ENCODE data around the gene SMIM7.
A peak's percentile ranks its signal among the peaks of the same experiment; 100 is the strongest.
"Not testable (repeated sequence)": the region's sequence is repeated elsewhere in the genome, so short reads cannot be mapped to it uniquely, and the experiment has no call there.

The SMIM7 gene

DNA sequence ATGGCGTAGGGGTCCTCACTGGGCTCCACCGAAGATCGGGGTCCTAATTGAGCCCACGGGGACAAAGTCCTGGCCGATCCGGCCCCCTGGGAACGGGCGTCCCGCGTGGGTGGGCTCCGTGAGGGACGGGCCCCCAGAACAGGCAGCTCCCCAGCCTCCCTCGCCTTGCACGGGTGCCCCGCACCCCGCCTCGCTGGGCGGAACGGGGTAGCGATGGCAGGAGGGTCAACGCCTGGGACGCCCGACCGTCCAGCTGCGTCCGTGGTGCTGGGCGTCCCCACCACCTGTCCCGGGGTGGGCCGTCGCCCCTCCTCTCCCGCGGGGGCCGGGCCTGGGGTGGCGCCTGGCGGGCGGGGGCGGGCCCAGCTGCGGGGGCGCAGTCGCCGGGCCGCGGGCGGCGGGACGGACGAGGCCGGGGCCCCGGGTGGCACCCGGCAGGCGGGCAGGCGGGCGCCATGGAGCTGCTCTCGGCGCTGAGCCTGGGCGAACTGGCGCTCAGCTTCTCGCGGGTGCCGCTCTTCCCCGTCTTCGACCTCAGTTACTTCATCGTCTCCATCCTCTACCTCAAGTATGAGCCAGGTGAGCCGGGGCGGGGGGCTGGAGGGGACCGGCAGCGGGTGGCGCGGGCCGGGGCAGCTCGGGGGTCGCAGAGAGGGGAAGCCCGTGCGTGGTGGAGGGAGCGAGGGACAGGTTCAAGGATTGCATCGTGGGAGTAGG lies 977 bp upstream of the SMIM7 start, which contains the start of gene TMEM38A:
Gene TMEM38A (plus strand): TSS at position 377 of the 717 bp plus-strand sequence. CDS start 79 bp downstream, at position 456.
- peak; percentile 29 for DNase-seq
- in situ Hi-C loops (cut with HindIII; ENCODE audit: low pct_ligation_motif_present, low pct_unique_long_range_greater_than_20kb, low sequenced_read_pairs): no loop called here

DNA sequence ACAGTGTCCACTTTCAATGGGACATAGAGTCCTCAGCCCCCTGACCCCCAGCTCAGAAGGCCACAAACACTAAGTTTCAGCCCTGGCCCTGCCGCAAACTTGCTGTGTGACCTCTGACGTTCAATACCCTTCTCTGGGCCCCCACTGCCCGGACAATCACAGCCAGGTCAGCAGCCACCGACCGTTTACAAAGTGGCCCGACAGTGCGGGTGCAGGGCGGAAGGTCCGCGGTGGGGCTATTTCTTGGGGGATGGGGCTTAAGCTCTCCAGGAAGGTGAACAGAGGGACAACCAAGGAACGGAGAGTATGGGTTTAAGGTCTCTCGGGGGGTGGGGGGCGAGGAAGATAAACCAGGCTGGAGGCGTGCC lies 496 bp downstream of the SMIM7 start:
- no peak for DNase-seq
- in situ Hi-C loops (cut with HindIII; ENCODE audit: low pct_ligation_motif_present, low pct_unique_long_range_greater_than_20kb, low sequenced_read_pairs): no loop called here

DNA sequence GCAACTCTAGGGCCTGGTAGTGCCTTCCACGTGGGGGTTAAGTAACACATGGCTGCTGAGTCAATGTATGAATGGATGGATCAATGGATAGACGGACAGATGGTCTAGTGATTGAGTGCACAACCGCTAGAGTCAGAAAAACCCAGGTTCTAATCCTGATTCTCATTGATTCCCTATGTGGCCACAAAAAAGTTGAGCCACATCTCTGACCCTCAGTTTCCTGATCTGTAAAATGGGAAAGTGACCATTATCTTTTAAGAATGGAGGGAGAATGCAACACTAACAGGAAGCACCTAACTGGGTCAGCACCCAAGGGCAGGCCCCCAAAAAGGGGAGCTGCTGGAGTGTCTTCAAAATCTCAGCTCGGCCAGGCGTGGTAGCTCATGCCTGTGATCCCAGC lies 2.6 kb downstream of the SMIM7 start:
- in situ Hi-C loops (cut with HindIII; ENCODE audit: low pct_ligation_motif_present, low pct_unique_long_range_greater_than_20kb, low sequenced_read_pairs): no loop called here
- no peak for DNase-seq

DNA sequence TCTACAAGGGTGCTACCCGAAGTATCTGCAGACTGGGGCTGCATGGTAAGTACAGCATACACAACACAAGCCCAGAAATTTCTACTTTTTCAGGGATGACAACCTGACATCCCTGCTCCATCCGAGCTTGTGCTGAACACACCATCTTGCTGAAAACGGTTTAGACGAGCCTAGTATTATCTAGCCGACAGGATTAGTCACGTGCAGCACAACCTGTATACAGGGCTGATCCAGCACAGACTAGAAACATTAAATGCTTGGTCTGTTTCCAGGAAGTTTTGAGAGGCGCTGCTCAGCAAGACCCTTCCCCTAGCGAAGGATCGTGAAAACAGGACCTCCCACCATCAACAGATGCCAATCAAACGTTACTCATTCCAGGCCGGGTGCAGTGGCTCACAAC lies 4.2 kb downstream of the SMIM7 start:
- in situ Hi-C loops (cut with HindIII; ENCODE audit: low pct_ligation_motif_present, low pct_unique_long_range_greater_than_20kb, low sequenced_read_pairs): no loop called here
- no peak for DNase-seq

DNA sequence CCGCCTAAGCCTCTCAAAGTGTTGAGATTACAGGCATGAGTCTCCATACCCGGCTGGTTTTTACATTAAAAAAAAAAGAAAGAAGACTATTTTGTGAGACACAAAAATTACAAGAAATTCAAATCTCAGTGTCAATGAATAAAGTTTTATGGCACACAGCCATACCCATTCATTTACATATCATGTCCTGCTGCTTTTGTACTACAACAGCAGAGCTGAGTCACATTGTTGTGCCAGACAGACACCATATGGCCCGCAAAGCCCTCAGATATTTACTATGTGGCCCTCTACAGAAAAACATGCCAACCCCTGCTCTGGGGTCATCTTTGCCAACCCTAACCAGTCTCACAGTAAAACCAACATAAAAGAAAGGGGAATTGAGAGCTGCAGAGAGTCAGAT lies 5.3 kb downstream of the SMIM7 start:
- DNase-seq: no peak
- in situ Hi-C loops (cut with HindIII; ENCODE audit: low pct_ligation_motif_present, low pct_unique_long_range_greater_than_20kb, low sequenced_read_pairs): no loop called here

DNA sequence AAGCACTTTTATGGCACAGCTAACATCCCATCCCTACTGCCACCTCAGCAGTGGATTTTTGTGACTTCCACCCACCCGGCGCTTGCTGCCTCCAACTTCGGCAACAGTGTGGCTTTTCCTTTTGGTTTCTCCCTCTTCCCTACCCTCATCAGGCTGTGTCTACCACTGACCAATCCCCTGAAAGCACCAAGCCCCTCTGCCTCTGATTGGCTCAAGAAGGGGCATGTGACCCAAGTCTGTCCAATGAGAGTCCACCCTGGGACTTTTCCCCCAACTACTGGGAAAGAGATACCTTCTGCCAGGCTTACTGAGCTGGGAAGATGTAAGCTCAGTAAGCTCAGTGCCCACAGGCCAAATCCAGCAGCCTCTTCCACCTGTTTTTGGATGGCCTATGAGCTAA lies 5.8 kb downstream of the SMIM7 start:
- DNase-seq: peak; percentile 2
- in situ Hi-C loops (cut with HindIII; ENCODE audit: low pct_ligation_motif_present, low pct_unique_long_range_greater_than_20kb, low sequenced_read_pairs): no loop called here

DNA sequence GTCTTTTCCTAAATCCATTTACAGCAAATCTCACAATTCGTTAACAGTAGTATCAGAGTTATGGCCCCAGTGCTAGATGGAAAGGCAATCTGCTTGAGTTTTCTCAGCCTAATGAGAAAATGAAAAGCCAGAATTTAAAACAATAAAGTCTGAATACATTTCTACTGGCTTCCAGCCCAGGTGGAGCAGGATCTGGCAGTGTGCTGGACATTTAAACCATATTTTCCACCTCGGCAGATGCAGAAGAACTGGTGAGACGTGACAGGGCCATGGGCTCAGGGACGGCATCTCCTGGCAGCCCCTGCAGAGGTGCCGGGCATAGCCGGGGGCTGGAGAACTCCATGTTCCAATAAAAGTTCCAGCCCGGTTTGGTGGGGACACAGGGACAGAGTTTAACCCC lies 7.1 kb downstream of the SMIM7 start:
- in situ Hi-C loops (cut with HindIII; ENCODE audit: low pct_ligation_motif_present, low pct_unique_long_range_greater_than_20kb, low sequenced_read_pairs): no loop called here
- DNase-seq: no peak

DNA sequence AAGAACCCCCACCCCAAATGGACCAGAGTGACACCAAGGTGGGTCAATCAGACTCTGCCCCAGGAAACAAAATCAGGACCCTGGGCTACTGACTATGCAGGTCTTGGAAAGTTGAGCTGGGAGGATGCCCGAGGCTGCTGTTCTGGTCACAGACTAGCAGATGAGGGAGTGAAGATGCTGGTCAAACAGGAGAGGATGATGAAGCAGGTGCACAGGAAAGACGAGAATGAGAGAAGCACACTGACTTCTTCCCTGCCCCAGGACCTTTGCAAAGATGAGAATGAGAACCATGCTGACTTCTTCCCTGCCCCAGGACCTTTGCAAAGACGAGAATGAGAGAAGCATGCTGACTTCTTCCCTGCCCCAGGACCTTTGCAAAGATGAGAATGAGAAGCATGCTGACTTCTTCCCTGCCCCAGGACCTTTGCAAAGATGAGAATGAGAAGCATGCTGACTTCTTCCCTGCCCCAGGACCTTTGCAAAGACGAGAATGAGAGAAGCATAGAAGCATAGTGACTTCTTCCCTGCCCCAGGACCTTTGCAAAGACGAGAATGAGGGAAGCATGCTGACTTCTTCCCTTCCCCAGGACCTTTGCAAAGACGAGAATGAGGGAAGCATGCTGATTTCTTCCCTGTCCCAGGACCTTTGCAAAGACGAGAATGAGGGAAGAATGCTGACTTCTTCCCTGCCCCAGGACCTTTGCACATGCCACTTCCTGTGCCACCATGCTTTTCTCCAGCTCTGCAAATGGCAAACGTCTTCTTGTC lies 8.3 kb downstream of the SMIM7 start:
- DNase-seq; in situ Hi-C loops (cut with HindIII; ENCODE audit: low pct_ligation_motif_present, low pct_unique_long_range_greater_than_20kb, low sequenced_read_pairs): not testable (repeated sequence)

DNA sequence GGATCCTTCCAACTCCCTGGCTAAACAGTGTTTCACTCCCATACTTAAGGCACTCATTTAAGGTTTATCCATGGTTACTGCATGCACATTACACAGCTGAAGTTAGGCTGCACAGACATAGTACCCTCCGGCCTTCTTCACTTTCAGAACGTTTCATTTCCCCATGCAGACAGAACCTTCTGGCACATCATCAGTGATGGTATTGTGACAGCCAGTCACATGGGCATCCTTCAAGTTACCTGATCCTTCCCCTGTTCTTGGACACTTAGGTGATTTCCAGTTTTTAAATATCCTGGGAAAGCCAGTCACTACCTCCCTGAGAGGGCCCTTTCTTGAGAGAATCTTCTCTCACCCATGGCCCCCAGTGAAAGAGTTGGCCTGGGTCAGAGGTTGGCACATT lies 9.1 kb downstream of the SMIM7 start:
- no peak for DNase-seq
- in situ Hi-C loops (cut with HindIII; ENCODE audit: low pct_ligation_motif_present, low pct_unique_long_range_greater_than_20kb, low sequenced_read_pairs): no loop called here

DNA sequence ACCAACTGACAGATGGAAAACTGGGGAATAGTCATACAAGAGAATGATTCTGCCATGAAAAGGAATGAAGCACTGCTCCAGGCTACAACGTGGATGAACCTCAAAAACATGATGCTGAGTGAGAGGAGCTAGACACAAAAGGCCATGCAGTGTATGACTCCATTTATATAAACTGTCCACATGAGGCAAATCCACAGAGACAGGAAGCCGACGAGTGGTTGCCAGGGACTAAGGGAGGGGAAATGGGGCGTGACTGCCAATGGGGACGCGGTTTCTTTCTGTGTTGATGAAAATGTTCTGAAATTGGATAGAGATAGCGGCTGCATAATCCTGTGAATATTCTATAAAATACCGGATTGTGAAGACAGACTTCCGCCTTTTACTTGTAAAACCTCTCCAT lies 10.2 kb downstream of the SMIM7 start:
- in situ Hi-C loops (cut with HindIII; ENCODE audit: low pct_ligation_motif_present, low pct_unique_long_range_greater_than_20kb, low sequenced_read_pairs): no loop called here
- DNase-seq: no peak

DNA sequence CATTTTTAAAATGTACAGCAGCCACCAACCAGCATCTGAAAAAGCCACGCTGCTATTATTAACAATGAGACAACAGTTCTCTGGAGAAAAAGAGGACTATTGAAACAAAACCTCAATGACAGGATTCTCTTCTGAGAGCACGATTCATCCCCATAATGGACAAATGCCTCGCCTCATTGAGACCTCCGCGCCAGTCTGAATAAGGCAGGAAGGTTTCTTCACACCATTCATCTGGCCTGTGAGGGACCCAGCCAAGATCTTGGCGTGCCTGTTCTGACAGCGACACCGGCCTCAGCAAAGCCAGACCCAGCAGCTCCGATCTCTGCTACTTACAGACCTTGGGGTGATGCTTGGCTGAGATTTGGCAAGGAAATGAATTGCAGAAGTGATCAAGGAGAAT lies 14.8 kb downstream of the SMIM7 start:
- in situ Hi-C loops (cut with HindIII; ENCODE audit: low pct_ligation_motif_present, low pct_unique_long_range_greater_than_20kb, low sequenced_read_pairs): no loop called here

DNA sequence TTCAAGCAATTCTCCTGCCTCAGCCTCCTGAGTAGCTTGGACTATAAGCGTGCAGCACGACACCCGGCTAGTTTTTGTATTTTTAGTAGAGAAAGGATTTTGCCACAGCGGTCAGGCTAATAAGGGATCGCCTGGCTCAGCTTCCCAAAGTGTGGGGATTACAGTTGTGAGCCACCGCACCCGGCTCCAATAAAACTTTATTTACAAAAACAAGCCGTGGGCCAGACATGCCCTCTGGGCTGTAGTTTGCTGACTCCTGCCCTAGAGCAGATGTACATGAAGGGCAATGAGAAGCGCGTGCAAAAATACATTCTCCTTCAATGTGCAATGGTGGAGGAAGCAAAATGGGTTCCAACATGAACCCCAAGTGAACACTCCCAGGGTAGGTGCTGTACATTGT lies 18.2 kb downstream of the SMIM7 start:
- in situ Hi-C loops (cut with HindIII; ENCODE audit: low pct_ligation_motif_present, low pct_unique_long_range_greater_than_20kb, low sequenced_read_pairs): no loop called here

More for the DNA sequence above, 14.8 kb downstream of the SMIM7 start:
- no peak for DNase-seq

DNA sequence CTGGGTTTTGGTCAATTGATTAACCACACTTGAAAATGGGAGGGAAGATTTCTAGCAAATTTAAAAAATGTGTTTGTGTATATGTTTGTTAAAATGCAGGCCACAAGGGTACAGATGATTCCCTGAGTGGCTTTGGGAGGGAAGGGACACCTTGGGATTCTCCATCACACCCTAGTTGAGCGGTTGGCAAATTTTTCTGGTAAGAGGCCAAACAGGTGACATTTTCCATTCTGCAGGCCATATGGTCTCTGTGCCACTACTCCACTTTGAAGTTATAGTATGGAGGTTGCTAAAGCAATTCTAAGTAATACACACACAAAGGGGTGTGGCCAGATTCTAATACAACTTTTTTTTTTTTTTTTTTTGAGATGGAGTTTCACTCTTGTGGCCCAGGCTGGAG lies 19.0 kb downstream of the SMIM7 start:
- in situ Hi-C loops (cut with HindIII; ENCODE audit: low pct_ligation_motif_present, low pct_unique_long_range_greater_than_20kb, low sequenced_read_pairs): no loop called here
- DNase-seq: no peak

More for the DNA sequence above, 18.2 kb downstream of the SMIM7 start:
- DNase-seq: no peak

DNA sequence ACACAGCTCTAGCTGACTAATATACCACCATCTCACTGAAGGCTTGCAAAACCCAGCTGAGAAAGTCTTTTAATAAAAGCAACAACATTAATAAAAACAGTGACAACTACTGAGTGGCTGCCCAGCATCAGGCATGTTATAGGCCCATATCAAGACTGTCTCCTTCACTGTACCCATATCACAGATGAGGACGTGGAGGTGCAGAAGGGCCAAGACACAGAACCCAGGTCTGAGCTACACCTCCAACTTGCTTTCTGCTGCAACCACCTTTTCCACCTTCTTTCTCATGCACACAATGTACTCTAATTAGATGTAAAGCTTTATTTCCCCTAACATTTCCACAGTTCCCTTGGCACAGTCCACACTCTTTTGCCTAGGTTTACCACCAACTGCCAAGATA lies 21.3 kb downstream of the SMIM7 start:
- in situ Hi-C loops (cut with HindIII; ENCODE audit: low pct_ligation_motif_present, low pct_unique_long_range_greater_than_20kb, low sequenced_read_pairs): no loop called here
- no peak for DNase-seq

DNA sequence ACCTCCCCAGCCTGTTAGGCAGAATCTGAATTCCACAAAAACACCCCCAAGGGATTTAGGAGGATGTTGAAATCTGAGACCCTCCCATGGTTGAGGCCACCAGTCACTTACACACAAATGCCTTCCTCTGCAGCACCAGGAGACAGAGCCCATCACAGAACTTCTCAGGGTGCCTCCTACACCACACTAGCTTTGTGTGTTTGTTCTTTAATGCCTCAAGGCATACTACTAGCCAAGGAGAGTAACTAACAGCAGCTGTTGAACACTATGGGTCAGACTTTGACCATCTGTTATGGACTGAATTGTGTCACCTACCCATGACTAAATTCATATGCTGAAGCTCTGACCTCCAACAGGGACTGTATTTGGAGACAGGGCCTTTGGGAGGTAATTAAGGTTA lies 22.4 kb downstream of the SMIM7 start:
- DNase-seq: no peak
- in situ Hi-C loops (cut with HindIII; ENCODE audit: low pct_ligation_motif_present, low pct_unique_long_range_greater_than_20kb, low sequenced_read_pairs): no loop called here

DNA sequence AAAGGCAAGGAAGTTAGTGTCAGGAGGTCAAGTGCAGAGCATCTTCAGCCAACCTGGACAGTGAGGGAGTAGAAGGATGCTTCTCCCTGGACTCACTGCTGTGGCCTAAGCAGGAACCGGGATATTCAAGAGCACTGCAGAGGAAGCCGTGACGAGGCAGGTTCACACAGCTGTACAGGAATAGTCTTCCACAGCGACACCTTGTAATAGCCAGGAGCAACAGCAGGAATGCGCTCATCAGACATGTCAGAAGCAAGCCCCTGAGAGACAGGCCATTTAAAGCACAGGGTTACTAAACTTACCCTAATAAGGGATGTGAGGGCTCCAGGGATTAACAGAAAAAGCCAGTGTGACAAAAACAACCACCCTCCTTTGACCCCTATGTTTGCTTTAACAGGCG lies 28.5 kb downstream of the SMIM7 start:
- in situ Hi-C loops (cut with HindIII; ENCODE audit: low pct_ligation_motif_present, low pct_unique_long_range_greater_than_20kb, low sequenced_read_pairs): no loop called here
- DNase-seq: no peak

DNA sequence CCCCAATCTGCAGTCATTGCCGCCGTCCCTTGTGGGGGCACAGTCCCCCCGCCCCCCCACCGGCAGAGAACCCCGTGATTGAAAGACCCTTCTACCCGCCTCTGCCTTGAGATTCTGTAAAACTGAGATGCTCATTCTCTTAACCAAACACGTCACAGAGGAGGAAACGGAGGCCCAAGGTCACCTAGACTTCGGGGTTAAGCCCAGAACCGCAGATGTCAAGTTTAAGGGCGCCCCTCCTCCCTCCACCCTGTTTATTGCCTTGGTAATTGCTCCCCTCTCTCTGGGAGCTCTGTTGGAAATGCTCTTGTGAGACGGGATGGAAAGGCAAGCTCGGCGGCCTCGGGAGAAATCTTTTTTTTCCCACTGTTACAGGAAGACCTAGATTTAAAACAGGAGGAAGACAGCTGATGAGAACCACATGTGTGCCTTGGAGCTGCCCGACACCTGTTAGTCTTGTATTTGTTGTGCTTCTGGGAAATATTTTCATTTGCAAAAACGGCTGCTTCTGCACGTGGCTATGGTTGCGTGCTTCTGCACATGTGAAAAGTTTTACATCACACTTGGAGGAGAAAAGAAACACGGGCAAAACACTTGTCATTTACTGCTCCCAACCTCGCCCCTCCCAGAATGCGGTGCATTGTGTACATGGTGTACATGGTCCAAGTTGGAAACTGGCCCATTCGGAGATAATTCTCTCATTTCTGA lies 30.8 kb downstream of the SMIM7 start:
- DNase-seq: no peak
- in situ Hi-C loops (cut with HindIII; ENCODE audit: low pct_ligation_motif_present, low pct_unique_long_range_greater_than_20kb, low sequenced_read_pairs): no loop called here

DNA sequence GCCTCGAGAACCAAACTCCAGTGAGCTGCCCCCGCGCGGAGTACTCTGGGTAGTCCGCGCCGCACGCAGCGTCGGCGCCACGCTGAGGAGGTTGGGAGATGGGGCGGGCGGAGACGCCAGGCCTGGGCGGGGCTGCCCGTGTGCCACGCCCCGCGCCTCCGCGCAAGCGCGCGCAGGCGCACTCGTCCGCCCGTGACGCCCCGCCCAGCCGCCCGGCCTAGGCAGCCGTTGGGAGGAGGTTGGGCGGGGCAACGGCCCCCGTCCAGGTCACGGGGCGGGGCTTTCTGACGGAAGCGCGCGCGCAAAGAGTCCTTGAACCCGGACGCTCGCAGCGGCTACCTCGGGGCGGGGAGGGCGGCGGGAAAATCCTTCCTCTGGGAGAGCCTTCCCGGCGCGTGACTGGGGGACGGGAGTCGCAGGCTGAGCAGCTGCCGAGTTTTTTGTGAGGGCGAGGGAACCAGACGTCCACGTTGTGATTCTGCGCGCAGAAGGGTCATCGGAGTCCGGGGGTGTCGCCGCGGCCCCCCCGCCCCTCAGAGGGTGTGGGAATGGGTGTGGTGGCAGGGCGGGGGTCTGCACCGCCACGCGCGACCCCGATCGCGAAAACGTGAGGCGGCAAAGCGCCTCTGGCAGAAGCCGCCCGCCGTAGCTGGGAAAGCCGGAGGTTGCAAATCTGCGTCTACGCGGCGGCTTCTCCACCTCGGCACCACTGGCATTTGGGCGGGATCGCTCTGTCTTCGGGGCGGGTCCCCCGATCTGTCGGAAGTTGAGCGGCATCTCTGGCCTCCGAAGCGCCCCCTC lies 31.6 kb downstream of the SMIM7 start, which contains the start of gene MED26:
Gene MED26 (minus strand): TSS at position 22 of the 801 bp plus-strand sequence. CDS start 261 bp downstream, outside the sequence.
- peak; percentile 88 for DNase-seq
- in situ Hi-C loops (cut with HindIII; ENCODE audit: low pct_ligation_motif_present, low pct_unique_long_range_greater_than_20kb, low sequenced_read_pairs): no loop called here

DNA sequence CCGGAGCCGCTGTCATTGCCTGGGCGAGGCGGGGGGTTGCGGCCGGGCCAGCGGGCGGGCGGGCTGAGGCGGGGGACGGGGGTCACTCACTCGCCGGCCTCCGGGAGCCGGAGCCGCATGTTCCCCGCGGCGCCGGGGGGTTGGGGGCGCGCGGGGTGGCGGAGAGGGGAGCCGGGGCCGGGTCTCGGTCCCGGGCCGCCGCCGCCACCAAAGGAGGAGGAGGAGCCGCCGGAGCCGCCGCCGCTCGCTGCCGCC lies 32.1 kb downstream of the SMIM7 start:
- no peak for DNase-seq
- in situ Hi-C loops (cut with HindIII; ENCODE audit: low pct_ligation_motif_present, low pct_unique_long_range_greater_than_20kb, low sequenced_read_pairs): no loop called here

Data from ACHN (cell line).